ENCODE results near the gene KCNG4. TPM values are rescaled to one million over a fixed set of nuclear protein-coding genes. Genes with fewer than 3 reads are reported as not detected.

KCNG4 gene
- total and polyA plus RNA-seq, 2 of the 8 experiments (the other 6 are each of a cell fraction or from before 2014, with no cell fraction given): not detected

DNA sequence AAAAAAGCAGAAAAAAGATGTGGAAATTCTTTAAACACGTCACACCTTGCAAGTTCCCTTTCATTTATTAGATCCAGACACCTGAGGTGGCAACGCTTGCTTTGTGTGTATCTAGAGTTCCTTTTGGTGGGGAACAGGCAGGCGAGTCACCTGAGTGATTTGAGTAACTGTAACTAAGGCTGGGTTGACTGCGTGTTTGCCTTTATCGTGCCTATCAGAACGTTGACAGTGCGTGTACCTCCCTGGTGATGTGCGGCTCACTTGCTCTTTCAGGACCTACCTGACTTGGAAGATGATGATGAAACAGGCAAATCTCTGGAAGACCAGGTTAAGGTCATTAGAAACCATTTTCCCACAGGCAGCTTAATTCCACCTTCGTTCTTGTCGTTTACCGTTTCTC, 65.4 kb downstream of the KCNG4 start:
- Histone ChIP-seq H2BK15ac (ENCODE audit: low read length) (no peak overlapping the region), H3K9ac (replicated peaks in 1 of 4; ENCODE audit: extremely low read depth in 1 of 4, low read depth in 3 of 4, low read length in 3 of 4) (no peak overlapping the region), H4K8ac (ENCODE audit: extremely low read depth, insufficient read depth, low read length) (no peak overlapping the region), H3K4ac (replicated peaks; ENCODE audit: insufficient read length, low read depth, low read length) (no peak overlapping the region), H3K27ac (ENCODE audit: low read depth, low read length) (no peak overlapping the region), H2AK5ac (ENCODE audit: low read depth, low read length) (no peak overlapping the region), H3K4me2 (ENCODE audit: insufficient read depth in 1 of 2, low read depth in 2 of 2, low read length in 2 of 2) (no peak overlapping the region), H4K5ac (ENCODE audit: insufficient read length, low read depth, low read length) (no peak overlapping the region), H3K36me3 (ENCODE audit: control insufficient read depth in 2 of 4, insufficient read depth in 4 of 4, low read length in 3 of 4) (peaks cover 0 to 11% (median 8%) of the 10 kb centered on the region in 4 experiments; a peak in 6 of 8 replicates), H3K4me1 (replicated peaks in 1 of 4; ENCODE audit: control insufficient read depth in 3 of 4, insufficient read depth in 4 of 4, low read length in 3 of 4) (no peaks in the 10 kb centered on the region), H2BK12ac (ENCODE audit: low read depth, low read length) (no peak overlapping the region), H2BK120ac (replicated peaks; ENCODE audit: low read depth, low read length) (no peak overlapping the region), H3K79me2 (ENCODE audit: control insufficient read depth in 1 of 2, insufficient read depth in 2 of 2, low read length in 2 of 2) (no peaks in the 10 kb centered on the region), H3K18ac (ENCODE audit: extremely low read depth, low read length) (no peak overlapping the region), H3K14ac (ENCODE audit: insufficient read length) (no peak overlapping the region), H4K20me1 (replicated peaks in 1 of 2; ENCODE audit: control insufficient read depth in 1 of 2, insufficient read depth in 2 of 2, low read length in 2 of 2) (peaks cover 0 to 2% of the 10 kb centered on the region in 2 experiments), H3K4me3 (ENCODE audit: extremely low read depth in 1 of 4, insufficient read depth in 2 of 4, low read depth in 3 of 4, low read length in 4 of 4) (no peak overlapping the region), H2BK5ac (ENCODE audit: low read depth, low read length) (no peak overlapping the region), H4K91ac (replicated peaks; ENCODE audit: insufficient read length, low read length) (no peak overlapping the region), H3K56ac (replicated peaks; ENCODE audit: insufficient read length, low read depth, low read length) (no peak overlapping the region), H3K23ac (ENCODE audit: insufficient read length) (no peak overlapping the region), H3K27me3 (replicated peaks in 1 of 4; ENCODE audit: control insufficient read depth in 3 of 4, extremely low read depth in 1 of 4, insufficient read depth in 3 of 4, low read length in 3 of 4) (no peaks in the 10 kb centered on the region), H3K23me2 (ENCODE audit: low read depth, low read length) (no peaks in the 10 kb centered on the region), H3K79me1 (ENCODE audit: low read depth, low read length) (no peaks in the 10 kb centered on the region), H2BK20ac (ENCODE audit: low read length) (no peak overlapping the region), H2AFZ (ENCODE audit: low read length) (no peak overlapping the region), H3K9me3 (ENCODE audit: insufficient read depth in 2 of 2, low read depth in 1 of 2, low read length in 1 of 2) (no peaks in the 10 kb centered on the region)
- ChIA-PET CTCF (ENCODE audit: partially characterized antibody) (interaction anchor here (0.7 to 8.9 kb wide), 26 partner anchors 7 to 521 kb away, joined by 3 to 93 read pairs (median 6); partner anchors contain the start of genes DNAAF1, HSDL1, MBTPS1 and TAF1C), POLR2A (ENCODE audit: partially characterized antibody) (interaction anchor here (0.6 to 2.2 kb wide), 3 partner anchors 10 to 59 kb away, joined by 3 to 6 read pairs (median 4); partner anchors contain the start of gene MBTPS1)
- no peak for FAIRE-seq
- DNase-seq (ENCODE audit: low read depth in 1 of 2, low spot score in 2 of 2): no peak
- TF ChIP-seq NANOG (IDR thresholded peaks at IDR 0.05; ENCODE audit: insufficient read depth, low read depth, low read length, poor library complexity, severe bottlenecking) (no peak), RXRA (IDR thresholded peaks at IDR 0.05; ENCODE audit: insufficient read depth, low read depth, low read length) (no peak)
- 90% methylated on average over 11 of the region's 11 CpGs; no CpG with 5 or more reads in 1 of the 2 experiments for WGBS, 2 experiments (ENCODE audit: extremely low coverage in 1 of 2, insufficient coverage in 1 of 2, insufficient read length in 1 of 2, insufficient replicate concordance in 2 of 2, low coverage in 1 of 2, low lambda C conversion rate in 2 of 2, missing lambda C conversion rate in 1 of 2)

All from H1 (cell line).